Natural killer cell treated with Interleukin-12 subunit alpha and Interleukin-12 subunit beta and Interleukin-15 and Interleukin-18, amount 100 ng/mL, for 72 hours (primary cell): ENCODE results near the gene SLC16A10. TPM values are rescaled to one million over a fixed set of nuclear protein-coding genes. Genes with fewer than 3 reads are reported as not detected.

Experiments used
- total RNA-seq, 2 donors: library from RNA; stranded (reverse); gene quantifications; one replicate each; pipeline ENCODE4 v1.2.3, GENCODE V29; 2022

Gene SLC16A10
- total RNA-seq, 2 donors from 2014 or later, result 0.48 to 0.59 TPM

Other genes with a start within 250 kb of the SLC16A10 start
- gene AMD1, start 212.7 kb upstream of the SLC16A10 start, total RNA-seq, result 100 to 1,000 TPM in 1 of 2 donors, 10 to 100 TPM in 1; 52.5 to 116 TPM
- gene GTF3C6, start 128.8 kb upstream of the SLC16A10 start, total RNA-seq, result 100 to 1,000 TPM in 1 of 2 donors, 10 to 100 TPM in 1; 98.5 to 109 TPM
- 10 to 100 TPM; 39.0 to 49.2 TPM for gene RPF2, start 105.5 kb upstream of the SLC16A10 start, total RNA-seq